WTC11 (cell line): Measurements from ENCODE around the gene KAT6B. TPM values are rescaled to one million over a fixed set of nuclear protein-coding genes. Genes with fewer than 3 reads are reported as not detected.

Experiments used
- ATAC-seq: fragments of 200-7000 bp; cut with Tn5 transposase; 2 replicates; pipeline ENCODE4 v1.10.0; 2021; ENCODE audit warnings: mild to moderate bottlenecking, moderate library complexity
- CTCF ChIA-PET: fragments of 300-600 bp; sonication (Branson Sonifier 250); formaldehyde crosslinking; loops from one replicate; lab custom pipeline; 2021; ENCODE audit warnings: antibody characterized with exemption; lab: Charles Lee
- POLR2A ChIA-PET: fragments of 350-600 bp; sonication (Branson Sonifier 250); formaldehyde crosslinking; loops from one replicate; lab custom pipeline; 2021; ENCODE audit warnings: antibody characterized with exemption; lab: Charles Lee
- DNase-seq: peaks from one replicate; pipeline ENCODE4 v3.0.0; 2021; ENCODE audit warnings: low spot score
- H3K27ac Mint-ChIP-seq: 2 replicates; pipeline ENCODE4 v1.8.0; 2021; ENCODE audit warnings: mixed read lengths
- H3K27me3 Mint-ChIP-seq: 2 replicates; pipeline ENCODE4 v1.8.0; 2021; ENCODE audit warnings: low read depth, mild to moderate bottlenecking, moderate library complexity, mixed read lengths
- H3K36me3 Mint-ChIP-seq: 2 replicates; pipeline ENCODE4 v1.8.0; 2021; ENCODE audit warnings: mixed read lengths
- H3K4me1 Mint-ChIP-seq: 2 replicates; pipeline ENCODE4 v1.8.0; 2022; ENCODE audit warnings: mixed read lengths
- H3K4me3 Mint-ChIP-seq: 2 replicates; pipeline ENCODE4 v1.8.0; 2021; ENCODE audit warnings: mild to moderate bottlenecking, moderate library complexity, mixed read lengths
- H3K9me3 Mint-ChIP-seq: 2 replicates; pipeline ENCODE4 v1.8.0; 2021; ENCODE audit warnings: mixed read lengths
- ATF1 ChIP-seq: sonication (generic); formaldehyde crosslinking; IDR thresholded peaks from 2 replicates; pipeline ENCODE4 v1.8.1; 2023; ENCODE audit warnings: mild to moderate bottlenecking, moderate library complexity, missing genetic modification reagents
- CTCF ChIP-seq: fragments of 200-600 bp; IDR thresholded peaks from 2 replicates; pipeline ENCODE4 v1.8.0; 2022; ENCODE audit warnings: antibody characterized with exemption
- GTF2I ChIP-seq: fragments of 250-450 bp; sonication (Bioruptor Pico); conservative IDR thresholded peaks from 2 replicates; pipeline ENCODE4 v1.4.0; 2021; ENCODE audit warnings: mild to moderate bottlenecking
- HMGA2 ChIP-seq: fragments of 250-450 bp; sonication (Bioruptor Pico); IDR thresholded peaks from 2 replicates; pipeline ENCODE4 v1.4.0; 2021; ENCODE audit warnings: mild to moderate bottlenecking, moderate library complexity
- NFE2L1 ChIP-seq: sonication (generic); formaldehyde crosslinking; IDR thresholded peaks from 2 replicates; pipeline ENCODE4 v1.8.1; 2023; ENCODE audit warnings: missing genetic modification reagents
- PRDM15 ChIP-seq: sonication (generic); formaldehyde crosslinking; IDR thresholded peaks from 2 replicates; pipeline ENCODE4 v1.8.0; 2022; ENCODE audit warnings: missing genetic modification reagents
- SP1 ChIP-seq: sonication (generic); formaldehyde crosslinking; conservative IDR thresholded peaks from 2 replicates; pipeline ENCODE4 v1.8.1; 2022; ENCODE audit warnings: missing genetic modification reagents
- STAT6 ChIP-seq: sonication (generic); formaldehyde crosslinking; conservative IDR thresholded peaks from 2 replicates; pipeline ENCODE4 v1.8.1; 2023; ENCODE audit warnings: mild to moderate bottlenecking, low read depth, missing genetic modification reagents, moderate library complexity
- TCF7 ChIP-seq: sonication (generic); formaldehyde crosslinking; IDR thresholded peaks from 2 replicates; pipeline ENCODE4 v1.8.0; 2022; ENCODE audit warnings: mild to moderate bottlenecking, low read depth, missing genetic modification reagents, moderate library complexity
- TEAD1 ChIP-seq: sonication (generic); formaldehyde crosslinking; IDR thresholded peaks from 2 replicates; pipeline ENCODE4 v1.8.0; 2022; ENCODE audit warnings: mild to moderate bottlenecking, missing genetic modification reagents
- ZNF232 ChIP-seq: sonication (generic); formaldehyde crosslinking; IDR thresholded peaks from 2 replicates; pipeline ENCODE4 v1.8.0; 2022; ENCODE audit warnings: mild to moderate bottlenecking, missing genetic modification reagents
- ZNF263 ChIP-seq: sonication (generic); formaldehyde crosslinking; IDR thresholded peaks from 2 replicates; pipeline ENCODE4 v1.8.1; 2022; ENCODE audit warnings: low read depth, mild to moderate bottlenecking, moderate library complexity, missing genetic modification reagents
- ZNF396 ChIP-seq: fragments of 250-450 bp; sonication (Bioruptor Pico); IDR thresholded peaks from 2 replicates; pipeline ENCODE4 v1.8.0; 2021; ENCODE audit warnings: mild to moderate bottlenecking, moderate library complexity, borderline replicate concordance
- ZSCAN18 ChIP-seq: fragments of 250-450 bp; sonication (Bioruptor Pico); IDR thresholded peaks from 2 replicates; pipeline ENCODE4 v2.1.2; 2022; ENCODE audit warnings: mild to moderate bottlenecking, moderate library complexity
- total RNA-seq: library from RNA; stranded (reverse); gene quantifications from 3 replicates; pipeline ENCODE4 v1.2.3, GENCODE V29; 2021
- TF ChIP-seq, protein P1 (sequence below): sonication (generic); formaldehyde crosslinking; IDR thresholded peaks from 2 replicates; pipeline ENCODE4 v1.8.0; 2022; ENCODE audit warnings: mild to moderate bottlenecking, missing genetic modification reagents
- TF ChIP-seq, protein P2 (sequence below): sonication (generic); formaldehyde crosslinking; IDR thresholded peaks from 2 replicates; pipeline ENCODE4 v1.8.1; 2023; ENCODE audit warnings: mild to moderate bottlenecking, missing genetic modification reagents, moderate library complexity
- TF ChIP-seq, protein P3 (sequence below): sonication (generic); formaldehyde crosslinking; IDR thresholded peaks from 2 replicates; pipeline ENCODE4 v1.8.0; 2022; ENCODE audit warnings: mild to moderate bottlenecking, missing genetic modification reagents

Gene KAT6B
- total RNA-seq, 1 experiment from 2014 or later = 18.5 TPM

DNA sequence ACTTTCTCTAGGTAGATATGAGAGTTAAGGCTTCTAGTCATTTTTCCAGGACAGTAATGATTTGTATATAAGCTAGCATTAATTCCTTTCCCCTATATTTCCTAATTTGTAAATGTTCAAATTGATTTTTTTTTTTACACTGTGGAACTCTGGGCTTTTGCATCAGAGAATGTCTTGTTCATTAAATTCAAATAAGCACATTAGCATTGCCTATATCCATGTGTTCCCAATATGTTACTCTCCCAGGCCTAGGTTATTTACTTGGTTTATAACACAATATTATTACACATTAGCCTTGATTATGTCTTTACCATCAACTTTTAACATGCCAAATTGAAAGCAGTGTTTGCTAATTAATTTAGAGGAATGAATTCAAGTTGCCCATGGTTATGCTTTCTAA, 201.6 kb downstream of the KAT6B start:
- no peaks in the 10 kb centered on the region for H3K27me3 Mint-ChIP-seq
- POLR2A ChIA-PET = no interaction called here
- no peak overlapping the region for H3K4me3 Mint-ChIP-seq
- no peak for DNase-seq
- H3K27ac Mint-ChIP-seq = no peak overlapping the region
- no peaks in the 10 kb centered on the region for H3K9me3 Mint-ChIP-seq
- H3K36me3 Mint-ChIP-seq = peaks cover 33% of the 10 kb centered on the region
- TF ChIP-seq TEAD1 (CRISPR knock-in tag) = no peak
- TF ChIP-seq ZSCAN18 (CRISPR knock-in tag) = no peak
- TF ChIP-seq PRDM15 = no peak
- no peak for TF ChIP-seq GTF2I (CRISPR knock-in tag)
- no peak for TF ChIP-seq ZNF396
- TF ChIP-seq, protein P1, sequence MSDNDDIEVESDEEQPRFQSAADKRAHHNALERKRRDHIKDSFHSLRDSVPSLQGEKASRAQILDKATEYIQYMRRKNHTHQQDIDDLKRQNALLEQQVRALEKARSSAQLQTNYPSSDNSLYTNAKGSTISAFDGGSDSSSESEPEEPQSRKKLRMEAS (CRISPR knock-in tag) = no peak
- TF ChIP-seq ZNF263 (CRISPR knock-in tag) = no peak
- TF ChIP-seq STAT6 (CRISPR knock-in tag) = no peak
- no peak for TF ChIP-seq CTCF
- TF ChIP-seq, all 79 proteins: peak for 0
- ATAC-seq = no peak
- CTCF ChIA-PET = no interaction called here
- no peaks in the 10 kb centered on the region for H3K4me1 Mint-ChIP-seq

DNA sequence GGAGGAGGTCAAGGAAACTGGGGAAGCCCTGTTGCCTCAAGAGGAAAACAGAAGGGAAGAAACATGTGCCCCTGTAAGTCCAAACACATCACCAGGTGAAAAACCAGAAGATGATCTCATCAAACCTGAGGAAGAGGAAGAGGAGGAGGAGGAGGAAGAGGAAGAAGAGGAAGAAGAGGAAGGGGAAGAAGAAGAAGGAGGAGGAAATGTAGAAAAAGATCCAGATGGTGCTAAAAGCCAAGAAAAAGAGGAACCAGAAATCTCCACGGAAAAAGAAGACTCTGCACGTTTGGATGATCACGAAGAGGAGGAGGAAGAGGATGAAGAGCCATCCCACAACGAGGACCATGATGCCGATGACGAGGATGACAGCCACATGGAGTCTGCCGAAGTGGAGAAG, 202.3 kb downstream of the KAT6B start:
- peaks cover 33% of the 10 kb centered on the region for H3K36me3 Mint-ChIP-seq
- CTCF ChIA-PET = no interaction called here
- POLR2A ChIA-PET = no interaction called here
- H3K9me3 Mint-ChIP-seq = no peaks in the 10 kb centered on the region
- no peak overlapping the region for H3K4me3 Mint-ChIP-seq
- no peak for DNase-seq
- no peaks in the 10 kb centered on the region for H3K27me3 Mint-ChIP-seq
- TF ChIP-seq SP1 (CRISPR knock-in tag) (no peak), HMGA2 (CRISPR knock-in tag) (no peak), TCF7 (CRISPR knock-in tag) (no peak), CTCF (no peak), ATF1 (CRISPR knock-in tag) (no peak), NFE2L1 (no peak), ZNF232 (CRISPR knock-in tag) (no peak)
- TF ChIP-seq, protein P2, sequence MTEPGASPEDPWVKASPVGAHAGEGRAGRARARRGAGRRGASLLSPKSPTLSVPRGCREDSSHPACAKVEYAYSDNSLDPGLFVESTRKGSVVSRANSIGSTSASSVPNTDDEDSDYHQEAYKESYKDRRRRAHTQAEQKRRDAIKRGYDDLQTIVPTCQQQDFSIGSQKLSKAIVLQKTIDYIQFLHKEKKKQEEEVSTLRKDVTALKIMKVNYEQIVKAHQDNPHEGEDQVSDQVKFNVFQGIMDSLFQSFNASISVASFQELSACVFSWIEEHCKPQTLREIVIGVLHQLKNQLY (CRISPR knock-in tag) = no peak
- TF ChIP-seq, protein P3, sequence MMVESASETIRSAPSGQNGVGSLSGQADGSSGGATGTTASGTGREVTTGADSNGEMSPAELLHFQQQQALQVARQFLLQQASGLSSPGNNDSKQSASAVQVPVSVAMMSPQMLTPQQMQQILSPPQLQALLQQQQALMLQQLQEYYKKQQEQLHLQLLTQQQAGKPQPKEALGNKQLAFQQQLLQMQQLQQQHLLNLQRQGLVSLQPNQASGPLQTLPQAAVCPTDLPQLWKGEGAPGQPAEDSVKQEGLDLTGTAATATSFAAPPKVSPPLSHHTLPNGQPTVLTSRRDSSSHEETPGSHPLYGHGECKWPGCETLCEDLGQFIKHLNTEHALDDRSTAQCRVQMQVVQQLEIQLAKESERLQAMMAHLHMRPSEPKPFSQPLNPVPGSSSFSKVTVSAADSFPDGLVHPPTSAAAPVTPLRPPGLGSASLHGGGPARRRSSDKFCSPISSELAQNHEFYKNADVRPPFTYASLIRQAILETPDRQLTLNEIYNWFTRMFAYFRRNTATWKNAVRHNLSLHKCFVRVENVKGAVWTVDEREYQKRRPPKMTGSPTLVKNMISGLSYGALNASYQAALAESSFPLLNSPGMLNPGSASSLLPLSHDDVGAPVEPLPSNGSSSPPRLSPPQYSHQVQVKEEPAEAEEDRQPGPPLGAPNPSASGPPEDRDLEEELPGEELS = no peak
- no peak overlapping the region for H3K27ac Mint-ChIP-seq
- ATAC-seq = no peak
- H3K4me1 Mint-ChIP-seq = no peaks in the 10 kb centered on the region
